Pulmonary artery endothelial cell (primary cell): ENCODE data around the gene SLC6A18. TPM values are rescaled to one million over a fixed set of nuclear protein-coding genes. Genes with fewer than 3 reads are reported as not detected.

ENCODE experiments used
- DNase-seq: peaks from one replicate; pipeline ENCODE4 v3.0.0-alpha.2; 2011; ENCODE audit warnings: low read depth, low spot score
- total RNA-seq: library from RNA; depleted of rRNA; stranded (reverse); fragments of >200 nt; gene quantifications from 2 replicates; pipeline ENCODE4 v1.2.3, GENCODE V29; 2014

The SLC6A18 gene
- total RNA-seq, 1 donor from 2014 or later, result not detected

DNA sequence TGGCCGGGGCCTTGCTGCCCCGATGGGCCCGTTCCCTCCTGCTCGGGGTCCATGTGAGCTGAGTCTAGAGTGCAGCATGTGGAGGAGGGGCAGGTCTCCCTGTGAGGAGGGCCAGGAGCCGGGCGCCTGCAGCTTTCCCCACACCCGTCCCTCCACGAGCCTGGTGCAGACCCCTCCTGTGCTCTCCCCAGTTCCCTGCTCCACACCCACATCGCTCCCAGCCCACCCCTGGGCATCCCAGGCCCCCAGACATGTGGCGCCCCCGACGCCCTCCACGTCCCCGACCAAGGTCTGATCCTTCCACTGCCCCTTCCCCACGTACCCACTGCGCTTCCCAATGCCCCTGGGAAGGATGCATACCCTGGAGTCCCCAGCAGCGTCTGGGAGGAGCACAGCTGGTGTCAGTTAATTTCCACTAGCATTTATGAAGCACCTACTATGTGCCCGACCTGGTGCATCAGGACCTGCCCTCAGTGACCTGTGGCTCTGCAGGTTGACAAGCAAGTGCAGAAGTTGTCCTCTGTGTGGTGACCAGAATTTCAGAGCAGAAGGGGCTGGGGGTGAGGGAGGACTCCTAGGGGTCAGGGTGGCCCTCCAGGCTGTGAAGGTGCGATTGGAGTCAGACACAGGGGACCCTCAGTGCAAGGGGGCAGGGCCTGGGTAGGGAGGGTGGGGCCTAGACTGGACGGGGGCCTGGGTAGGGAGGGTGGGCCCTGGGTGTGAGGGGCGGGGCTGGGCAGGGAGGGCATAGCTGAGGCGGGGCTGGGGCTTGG is 10.8 kb upstream of the SLC6A18 start:
- no peak for DNase-seq

DNA sequence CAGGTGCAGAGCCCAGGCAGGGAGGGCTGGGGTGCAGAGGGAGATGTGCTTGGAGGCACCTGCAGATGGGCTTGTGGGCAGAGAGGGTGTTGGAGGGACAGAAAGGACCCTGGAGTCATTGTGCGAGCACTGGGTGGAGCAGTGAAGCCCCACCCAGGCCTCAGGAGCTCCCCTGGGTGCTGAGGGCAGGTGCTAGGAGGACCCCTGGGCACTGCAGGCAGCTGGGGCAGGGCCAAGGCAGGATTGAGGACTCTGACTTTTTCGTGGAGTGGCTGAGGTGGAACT is 10.3 kb upstream of the SLC6A18 start:
- no peak for DNase-seq

DNA sequence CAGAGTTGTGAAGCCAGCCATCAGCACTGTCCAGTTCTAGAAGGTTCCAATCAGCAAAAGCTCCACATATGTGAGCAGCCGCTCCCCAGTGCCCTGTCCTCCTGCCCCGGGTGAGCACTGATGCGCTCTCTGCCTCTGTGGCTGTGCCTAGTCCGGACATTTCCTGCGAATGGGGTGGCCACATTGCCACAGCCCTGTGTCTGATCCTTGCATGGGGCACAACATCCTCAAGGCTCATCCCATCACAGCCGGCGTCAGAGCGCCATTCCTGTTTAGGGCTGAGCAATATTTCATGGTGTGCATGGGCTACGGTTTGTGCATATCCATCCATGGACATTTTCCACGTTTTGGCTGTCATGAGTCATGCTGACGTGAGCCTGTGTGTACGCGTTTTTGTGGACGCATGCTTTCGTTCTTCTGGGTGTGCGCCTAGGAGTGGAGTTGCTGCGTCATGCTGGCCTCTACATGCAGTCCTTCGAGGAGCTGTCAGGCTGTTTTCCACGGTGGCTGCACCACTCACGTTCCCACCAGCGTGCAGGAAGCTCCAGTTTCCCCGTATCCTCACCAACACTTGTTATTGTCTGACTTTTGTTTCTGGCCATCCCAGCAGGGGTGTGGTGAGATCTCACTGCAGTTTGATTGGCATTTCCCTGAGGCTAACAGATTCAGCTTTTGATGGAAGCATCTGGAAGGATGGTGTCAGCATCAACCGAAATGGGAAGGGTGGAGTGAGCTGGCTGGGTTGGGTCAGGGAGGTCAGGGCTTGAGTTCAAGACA is 9.7 kb upstream of the SLC6A18 start:
- no peak for DNase-seq

DNA sequence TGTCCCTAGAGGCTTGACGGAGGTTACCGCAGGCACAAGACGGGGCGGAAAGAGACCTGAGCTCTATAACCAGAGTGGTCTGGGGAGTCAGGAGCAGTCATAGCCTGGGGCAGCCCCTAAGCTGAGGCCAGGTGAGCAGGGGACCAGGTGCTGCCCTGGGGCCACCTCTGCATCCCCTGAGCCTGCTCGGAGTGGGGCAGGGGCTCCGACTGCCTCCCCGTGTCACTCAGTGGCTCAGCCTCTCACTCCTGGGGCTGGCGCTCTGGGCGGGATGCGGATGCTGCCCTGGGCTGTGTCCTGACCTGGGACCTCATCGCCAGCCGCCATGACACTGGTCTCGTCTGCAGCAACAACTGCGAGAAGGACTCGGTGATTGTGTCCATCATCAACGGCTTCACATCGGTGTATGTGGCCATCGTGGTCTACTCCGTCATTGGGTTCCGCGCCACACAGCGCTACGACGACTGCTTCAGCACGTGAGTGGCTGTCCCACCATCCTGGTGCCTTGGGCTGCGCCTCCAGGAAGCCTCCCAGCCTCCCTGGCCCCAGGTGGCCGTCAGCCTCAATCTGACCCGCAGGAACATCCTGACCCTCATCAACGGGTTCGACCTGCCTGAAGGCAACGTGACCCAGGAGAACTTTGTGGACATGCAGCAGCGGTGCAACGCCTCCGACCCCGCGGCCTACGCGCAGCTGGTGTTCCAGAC is 8.8 kb upstream of the SLC6A18 start:
- no peak for DNase-seq

DNA sequence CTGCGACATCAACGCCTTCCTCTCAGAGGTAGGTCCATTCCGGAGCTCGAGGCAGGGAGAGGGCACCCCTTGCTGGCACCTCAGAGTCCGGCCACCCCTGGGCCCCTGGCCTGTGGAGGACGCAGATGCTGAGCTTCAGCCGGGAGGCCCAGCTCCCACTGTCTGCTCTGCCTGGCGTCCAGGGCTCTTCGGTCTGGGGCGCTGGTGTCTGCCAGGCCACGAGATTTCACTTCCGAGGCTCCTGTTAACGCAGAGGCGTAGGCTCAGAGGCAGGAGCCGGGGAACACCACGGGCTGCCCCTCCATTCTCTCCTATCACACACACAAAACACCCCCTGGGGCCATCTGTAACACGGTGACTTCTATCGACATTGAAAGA is 8.3 kb upstream of the SLC6A18 start:
- DNase-seq, result no peak

DNA sequence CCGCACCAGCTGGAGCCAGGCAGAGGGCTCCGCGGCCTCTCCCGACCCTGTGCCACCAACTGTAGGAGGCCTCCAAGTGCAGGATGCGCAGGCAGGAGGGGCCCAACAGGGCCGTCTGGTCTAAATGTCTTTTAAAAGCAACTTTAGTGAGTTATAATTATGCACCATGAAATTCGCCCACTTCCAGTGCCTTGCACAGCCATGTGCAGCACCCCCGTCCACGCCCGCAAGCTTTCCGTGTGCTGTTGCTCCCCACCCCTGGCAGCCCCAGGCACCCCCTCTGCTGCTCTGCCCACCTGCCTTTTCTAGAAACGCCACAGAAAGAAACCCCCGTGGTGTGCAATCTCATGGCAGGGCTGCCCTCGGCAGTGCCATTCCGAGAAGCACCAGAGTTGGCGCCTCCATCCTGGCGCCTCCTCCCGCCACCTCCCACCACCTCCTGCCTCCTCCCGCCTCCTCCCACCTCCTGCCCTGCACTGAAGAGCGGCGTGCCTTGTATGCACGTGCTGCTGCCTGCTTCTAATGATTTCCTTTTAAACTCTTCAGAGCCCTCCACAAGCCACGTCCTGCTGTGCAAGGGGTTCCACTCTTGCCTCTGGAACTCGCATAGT is 7.5 kb upstream of the SLC6A18 start:
- no peak for DNase-seq

DNA sequence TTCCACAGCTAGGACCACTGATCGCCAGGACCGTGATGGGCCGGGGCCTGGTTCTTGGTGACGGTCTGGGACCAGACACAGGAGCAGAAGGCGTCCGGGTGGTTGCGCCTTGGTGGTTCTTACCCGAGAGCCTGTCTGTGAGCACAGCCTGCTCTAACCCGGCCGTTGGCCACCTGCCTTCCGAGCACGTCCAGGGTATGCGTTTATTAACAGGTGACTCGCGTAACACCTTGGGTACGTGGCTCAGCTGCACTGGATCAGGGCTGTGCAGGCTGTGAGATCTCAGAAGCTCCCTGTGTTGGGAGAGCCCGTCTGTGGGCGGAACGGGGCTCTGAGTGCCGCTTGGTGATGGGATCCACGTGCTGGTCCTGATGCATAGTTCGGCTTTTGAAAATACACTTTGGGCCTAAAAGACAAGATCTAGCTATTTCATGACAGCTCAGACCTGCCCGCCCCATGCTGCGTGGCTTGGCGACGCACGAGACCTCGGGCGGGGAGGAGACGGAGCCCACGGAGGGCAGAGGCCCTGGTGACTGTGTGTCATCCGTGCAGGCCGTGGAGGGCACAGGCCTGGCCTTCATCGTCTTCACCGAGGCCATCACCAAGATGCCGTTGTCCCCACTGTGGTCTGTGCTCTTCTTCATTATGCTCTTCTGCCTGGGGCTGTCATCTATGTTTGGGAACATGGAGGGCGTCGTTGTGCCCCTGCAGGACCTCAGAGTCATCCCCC is 6.7 kb upstream of the SLC6A18 start:
- no peak for DNase-seq

DNA sequence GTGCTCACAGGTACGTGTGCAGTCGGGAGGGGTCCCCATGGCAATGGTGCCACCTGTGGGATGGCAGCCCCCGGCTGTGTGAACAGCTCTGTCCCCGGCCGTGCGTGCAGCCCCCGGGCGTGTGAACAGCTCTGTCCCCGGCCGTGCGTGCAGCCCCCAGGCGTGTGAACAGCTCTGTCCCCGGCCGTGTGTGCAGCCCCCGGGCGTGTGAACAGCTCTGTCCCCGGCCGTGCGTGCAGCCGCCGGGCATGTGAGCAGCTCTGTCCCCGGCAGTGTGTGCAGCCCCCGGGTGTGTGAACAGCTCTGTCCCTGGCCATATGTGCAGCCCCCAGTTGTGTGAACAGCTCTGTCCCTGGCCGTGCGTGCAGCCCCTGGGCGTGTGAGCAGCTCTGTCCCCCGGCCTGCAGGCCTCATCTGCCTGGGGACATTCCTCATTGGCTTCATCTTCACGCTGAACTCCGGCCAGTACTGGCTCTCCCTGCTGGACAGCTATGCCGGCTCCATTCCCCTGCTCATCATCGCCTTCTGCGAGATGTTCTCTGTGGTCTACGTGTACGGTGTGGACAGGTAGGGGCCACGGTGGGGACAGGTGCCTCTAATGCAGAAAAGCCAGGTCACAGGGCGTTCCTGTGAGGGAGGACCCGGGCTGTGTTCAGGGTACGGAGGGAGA is 5.9 kb upstream of the SLC6A18 start:
- DNase-seq, result no peak

DNA sequence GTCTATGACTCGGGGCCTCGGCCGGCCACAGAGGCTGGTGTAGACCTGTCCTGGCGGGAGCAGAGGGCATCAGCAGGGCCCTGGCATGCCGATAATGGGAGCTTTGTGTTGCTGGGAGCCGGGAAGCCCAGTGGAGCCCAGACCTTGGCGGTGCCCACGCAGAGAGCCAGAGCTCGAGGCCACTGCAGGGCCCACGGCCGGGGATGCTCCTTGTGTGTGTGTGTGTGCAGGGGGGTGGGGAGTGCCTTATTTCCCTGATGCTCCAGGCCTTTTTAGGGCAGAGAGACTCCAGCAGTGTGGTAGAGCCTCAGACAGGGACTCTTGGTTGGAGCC is 5.4 kb upstream of the SLC6A18 start:
- no peak for DNase-seq

DNA sequence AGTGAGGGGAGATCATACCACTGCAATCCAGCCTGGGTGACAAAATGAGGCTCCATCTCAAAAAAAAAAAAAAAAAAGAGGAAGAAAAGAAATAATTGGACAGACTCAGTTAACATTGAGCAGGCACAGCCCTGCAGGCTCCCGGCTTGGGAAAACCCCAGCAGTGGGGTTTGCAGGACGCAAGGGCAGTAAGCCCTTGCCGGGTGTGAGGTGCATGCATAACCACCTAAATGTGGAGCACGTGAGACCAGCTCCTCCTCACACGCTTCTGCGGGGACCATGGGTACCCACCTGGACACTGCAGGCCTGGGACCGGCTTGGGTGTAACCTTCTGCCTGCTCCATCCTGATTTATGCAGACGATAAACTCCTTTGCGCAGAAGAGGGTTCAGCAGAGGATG is 4.8 kb upstream of the SLC6A18 start:
- DNase-seq, result no peak

DNA sequence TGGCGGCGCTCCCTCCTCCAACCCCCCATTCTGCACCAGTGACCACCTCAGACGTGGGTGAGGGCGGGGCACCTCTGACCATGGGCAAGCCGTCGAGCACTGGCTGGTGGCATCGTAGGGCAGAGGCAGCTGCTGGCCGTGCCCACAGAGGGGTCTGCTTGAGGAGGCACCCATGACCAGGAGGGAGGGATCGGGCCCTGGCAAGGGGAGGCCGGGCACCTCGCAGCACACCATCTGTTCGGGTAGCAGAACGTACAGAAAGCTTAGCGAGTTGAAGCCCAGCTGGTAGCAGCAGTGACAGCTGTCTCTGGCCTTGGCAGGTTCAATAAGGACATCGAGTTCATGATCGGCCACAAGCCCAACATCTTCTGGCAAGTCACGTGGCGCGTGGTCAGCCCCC is 4.3 kb upstream of the SLC6A18 start:
- DNase-seq, result no peak

DNA sequence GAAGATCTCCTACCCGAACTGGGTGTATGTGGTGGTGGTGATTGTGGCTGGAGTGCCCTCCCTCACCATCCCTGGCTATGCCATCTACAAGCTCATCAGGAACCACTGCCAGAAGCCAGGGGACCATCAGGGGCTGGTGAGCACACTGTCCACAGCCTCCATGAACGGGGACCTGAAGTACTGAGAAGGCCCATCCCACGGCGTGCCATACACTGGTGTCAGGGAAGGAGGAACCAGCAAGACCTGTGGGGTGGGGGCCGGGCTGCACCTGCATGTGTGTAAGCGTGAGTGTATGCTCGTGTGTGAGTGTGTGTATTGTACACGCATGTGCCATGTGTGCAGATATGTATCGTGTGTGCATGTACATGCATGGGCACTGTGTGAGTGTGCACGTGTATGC is 3.5 kb upstream of the SLC6A18 start:
- DNase-seq, result no peak

DNA sequence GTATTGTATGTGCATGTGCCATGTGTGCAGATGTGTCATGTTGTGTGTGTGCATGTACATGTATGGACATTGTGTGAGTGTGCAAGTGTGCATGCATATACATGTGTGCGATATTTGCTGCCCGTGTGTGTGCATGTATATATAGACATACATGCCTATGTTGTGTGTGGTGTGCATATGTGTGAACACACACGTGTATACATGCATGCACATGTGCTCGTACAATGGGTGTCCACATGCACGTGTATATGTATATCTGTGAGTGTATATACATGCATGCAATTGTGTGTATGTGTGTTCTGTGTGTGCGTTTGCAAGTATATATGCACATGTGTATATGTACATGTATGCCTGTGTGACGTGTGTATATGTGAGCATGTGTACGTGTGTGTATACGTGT is 3.0 kb upstream of the SLC6A18 start:
- no peak for DNase-seq

DNA sequence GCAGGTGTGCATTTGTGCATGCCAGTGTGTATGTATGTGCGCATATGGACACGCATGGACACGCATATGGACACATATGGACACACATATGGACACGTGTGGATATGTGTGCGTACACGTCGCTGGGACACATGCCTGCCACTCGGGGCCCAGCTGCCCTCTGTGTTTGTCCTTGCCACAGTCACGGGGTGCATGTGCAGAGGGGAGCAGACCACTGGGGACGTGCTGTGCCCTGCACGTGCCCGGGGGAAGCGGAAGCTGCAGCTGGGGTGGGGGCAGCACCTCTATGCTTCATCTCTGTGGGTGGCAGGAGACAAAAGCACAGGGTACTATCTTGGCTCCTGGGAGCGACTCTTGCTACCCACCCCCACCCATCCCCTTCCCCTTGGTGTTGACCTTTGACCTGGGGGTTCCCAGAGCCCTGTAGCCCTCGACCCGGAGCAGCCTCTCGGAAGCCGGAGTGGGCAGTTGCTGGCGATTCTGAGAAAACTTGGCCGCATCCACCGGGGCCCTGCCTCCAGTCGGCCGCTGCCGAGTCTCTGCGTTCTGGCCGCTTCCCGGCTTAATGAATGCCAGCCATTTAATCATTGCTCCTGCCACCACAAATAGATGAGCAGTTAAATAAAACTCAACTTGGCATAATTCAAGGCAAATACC is 2.4 kb upstream of the SLC6A18 start:
- DNase-seq, result no peak

DNA sequence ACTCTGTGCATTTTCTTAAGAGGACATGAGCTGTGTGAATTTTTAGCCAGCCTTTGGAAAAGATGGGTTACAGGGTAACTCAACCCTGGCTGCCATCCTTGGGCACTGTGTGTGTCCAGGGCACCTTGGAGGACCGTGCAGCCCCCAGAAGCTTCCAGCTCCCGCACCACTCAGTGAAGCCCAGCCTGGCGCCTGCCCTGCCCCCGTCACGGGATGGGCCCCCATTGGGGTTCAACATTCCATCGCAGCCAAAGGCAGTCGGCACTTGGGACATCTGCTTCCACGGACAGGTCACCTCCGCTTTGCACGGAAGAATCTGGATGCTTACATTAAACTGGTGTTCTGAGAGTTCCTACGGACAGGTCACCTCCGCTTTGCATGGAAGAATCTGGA is 1.9 kb upstream of the SLC6A18 start:
- DNase-seq, result no peak

DNA sequence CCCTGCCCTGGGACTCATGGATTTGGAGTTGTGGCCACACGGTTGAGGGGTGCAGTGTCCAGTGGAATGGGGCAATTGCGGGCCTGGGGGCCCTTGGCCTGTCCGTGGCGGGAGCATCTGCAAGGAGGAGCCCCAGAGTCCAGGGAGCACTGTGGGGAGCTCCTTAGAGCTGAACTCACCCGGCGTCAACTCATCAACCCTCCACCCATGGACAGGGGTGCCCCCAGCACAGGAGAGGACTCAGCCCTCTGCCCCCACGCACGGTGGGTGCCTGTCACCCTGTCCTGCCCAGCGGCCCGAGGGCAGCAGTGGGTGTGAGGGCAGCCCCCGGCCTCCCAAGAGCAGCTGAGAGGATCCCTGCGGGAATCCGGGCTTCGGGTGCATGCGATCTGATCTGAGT is 550 bp upstream of the SLC6A18 start:
- DNase-seq, result no peak

DNA sequence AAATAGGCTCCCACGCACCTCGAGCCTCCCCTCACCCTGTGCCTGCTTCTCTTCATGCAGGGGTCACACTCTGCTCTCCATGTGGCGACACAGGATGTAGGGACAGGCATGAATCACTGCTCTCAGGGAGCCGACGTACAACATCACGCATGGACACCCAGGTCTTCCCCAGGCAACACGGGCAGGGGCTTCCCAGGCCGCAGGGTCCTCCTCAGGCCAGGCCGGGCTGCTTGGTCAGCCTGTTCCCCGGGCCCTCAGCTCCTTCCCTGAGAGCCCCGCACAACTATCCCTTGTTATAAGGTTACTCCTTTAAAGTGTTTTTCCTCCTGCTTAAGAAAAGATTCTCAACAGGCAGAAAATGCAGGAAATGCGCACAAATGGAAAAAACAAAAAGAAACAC is 1.1 kb downstream of the SLC6A18 start:
- no peak for DNase-seq

DNA sequence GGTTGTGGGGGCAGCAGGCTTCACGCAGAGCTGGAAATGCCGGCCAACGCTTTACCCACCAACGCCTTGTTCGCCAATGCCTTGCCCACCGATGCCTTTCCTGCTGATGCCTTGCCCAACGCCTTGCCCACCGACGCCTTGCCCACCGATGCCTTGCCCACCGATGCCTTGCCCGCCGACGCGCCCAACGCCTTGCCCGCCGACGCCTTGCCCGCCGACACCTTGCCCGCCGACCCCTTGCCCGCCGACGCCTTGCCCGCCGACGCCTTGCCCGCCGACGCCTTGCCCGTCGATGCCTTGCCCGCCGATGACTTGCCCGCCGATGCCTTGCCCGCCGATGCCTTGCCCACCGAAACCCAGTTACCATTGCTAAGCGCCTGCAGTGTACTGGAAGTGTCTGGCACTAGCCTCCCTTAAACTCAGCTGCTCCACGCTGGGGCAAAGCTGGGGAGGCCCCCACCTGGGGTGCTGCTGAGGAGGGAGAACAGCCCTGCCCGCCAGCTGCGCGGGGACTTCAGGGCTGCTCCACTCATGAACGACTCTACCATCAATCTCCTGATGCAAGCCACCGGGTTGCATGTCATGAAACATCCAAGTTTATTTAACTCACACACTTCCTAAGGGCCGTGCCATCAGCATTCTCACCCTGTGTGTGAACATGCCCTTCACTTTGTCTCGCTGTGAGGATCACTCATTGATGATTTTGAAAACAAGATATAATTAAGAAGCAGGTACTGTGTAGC is 1.8 kb downstream of the SLC6A18 start:
- DNase-seq, result no peak

DNA sequence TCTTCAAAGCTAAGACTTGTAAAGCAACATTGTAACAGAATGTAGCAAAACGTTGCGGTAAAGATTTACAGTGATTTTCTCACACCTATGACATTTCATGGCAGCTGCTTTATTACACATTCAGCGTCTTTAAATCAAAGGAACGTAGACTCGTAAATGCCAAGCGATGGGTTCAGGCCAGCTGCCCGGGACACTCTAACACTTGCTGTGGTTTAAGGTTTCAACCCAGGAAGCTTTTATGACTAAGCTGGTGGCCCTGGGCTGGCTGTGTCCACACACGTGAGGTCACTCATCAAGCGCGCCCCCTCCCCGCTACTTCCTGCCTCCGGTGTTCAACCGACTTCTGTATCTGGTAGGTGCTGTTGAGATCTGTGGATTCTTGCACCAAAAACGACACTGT is 2.5 kb downstream of the SLC6A18 start:
- DNase-seq, result no peak

DNA sequence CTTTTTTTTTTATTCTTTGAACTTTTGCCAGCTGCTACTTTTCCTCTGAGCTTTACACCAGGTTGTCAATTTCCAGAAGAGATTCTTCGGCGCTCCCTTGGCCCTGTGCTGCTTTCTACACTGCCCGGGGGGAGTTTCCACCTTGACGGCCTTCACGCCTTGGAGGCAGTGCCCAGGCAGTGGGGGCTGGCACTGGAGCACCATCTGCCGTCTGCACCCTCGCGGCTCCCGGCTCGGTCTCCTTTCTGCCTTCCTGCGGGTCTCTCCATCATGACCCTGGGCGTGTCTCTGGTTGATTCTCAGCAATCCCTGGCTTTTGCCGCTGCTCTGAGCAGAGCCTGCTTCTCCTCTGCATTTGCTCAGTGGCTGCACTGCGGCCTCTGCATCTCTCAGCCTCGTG is 2.9 kb downstream of the SLC6A18 start:
- DNase-seq, result no peak
